Dendritic cell treated with granulocyte-macrophage colony-stimulating factor and Interleukin-4, amounts not matched to agents 40 ng/mL and 50 ng/mL, for 4 days (primary cell): ENCODE data around the gene SOX13.

Source experiments
- H3K27ac Mint-ChIP-seq: one replicate; pipeline ENCODE4 v1.8.0; 2022; ENCODE audit warnings: mild to moderate bottlenecking, mixed read lengths
- H3K27me3 Mint-ChIP-seq: one replicate; pipeline ENCODE4 v1.8.0; 2022; ENCODE audit warnings: mild to moderate bottlenecking, mixed read lengths
- H3K36me3 Mint-ChIP-seq: one replicate; pipeline ENCODE4 v1.8.0; 2022; ENCODE audit warnings: low read depth, mixed read lengths
- H3K4me1 Mint-ChIP-seq: one replicate; pipeline ENCODE4 v1.8.0; 2022; ENCODE audit warnings: low read depth, mixed read lengths
- H3K4me3 Mint-ChIP-seq: one replicate; pipeline ENCODE4 v1.8.0; 2022; ENCODE audit warnings: mild to moderate bottlenecking, moderate library complexity, mixed read lengths
- H3K9me3 Mint-ChIP-seq: one replicate; pipeline ENCODE4 v1.8.0; 2022; ENCODE audit warnings: mixed read lengths
- intact Hi-C: fragments of 100-400 bp; cut with micrococcal nuclease; formaldehyde crosslinking; loops from one replicate; pipeline ENCODE4 v1.15.0; 2022

The SOX13 gene

GRCh38 chr1:204147406-204148383, 74.8 kb downstream of the SOX13 start:
- Mint-ChIP-seq H3K4me3 (no peak overlapping the region), H3K27ac (no peak overlapping the region), H3K36me3 (no peaks in the 10 kb centered on the region), H3K27me3 (peaks cover 36% of the 10 kb centered on the region), H3K9me3 (no peaks in the 10 kb centered on the region), H3K4me1 (peaks cover 6% of the 10 kb centered on the region)
- intact Hi-C loops, result no loop called here

- H3K9me3 Mint-ChIP-seq, result no peaks in the 10 kb centered on the region
- H3K4me1 Mint-ChIP-seq, result peaks cover 10% of the 10 kb centered on the region
- intact Hi-C loops, result no loop called here
- H3K36me3 Mint-ChIP-seq, result no peaks in the 10 kb centered on the region
- no peak overlapping the region for H3K4me3 Mint-ChIP-seq
- no peak overlapping the region for H3K27ac Mint-ChIP-seq
- peaks cover 46% of the 10 kb centered on the region for H3K27me3 Mint-ChIP-seq
Observed at GRCh38 chr1:204149107-204149506, 76.2 kb downstream of the SOX13 start.

DNA sequence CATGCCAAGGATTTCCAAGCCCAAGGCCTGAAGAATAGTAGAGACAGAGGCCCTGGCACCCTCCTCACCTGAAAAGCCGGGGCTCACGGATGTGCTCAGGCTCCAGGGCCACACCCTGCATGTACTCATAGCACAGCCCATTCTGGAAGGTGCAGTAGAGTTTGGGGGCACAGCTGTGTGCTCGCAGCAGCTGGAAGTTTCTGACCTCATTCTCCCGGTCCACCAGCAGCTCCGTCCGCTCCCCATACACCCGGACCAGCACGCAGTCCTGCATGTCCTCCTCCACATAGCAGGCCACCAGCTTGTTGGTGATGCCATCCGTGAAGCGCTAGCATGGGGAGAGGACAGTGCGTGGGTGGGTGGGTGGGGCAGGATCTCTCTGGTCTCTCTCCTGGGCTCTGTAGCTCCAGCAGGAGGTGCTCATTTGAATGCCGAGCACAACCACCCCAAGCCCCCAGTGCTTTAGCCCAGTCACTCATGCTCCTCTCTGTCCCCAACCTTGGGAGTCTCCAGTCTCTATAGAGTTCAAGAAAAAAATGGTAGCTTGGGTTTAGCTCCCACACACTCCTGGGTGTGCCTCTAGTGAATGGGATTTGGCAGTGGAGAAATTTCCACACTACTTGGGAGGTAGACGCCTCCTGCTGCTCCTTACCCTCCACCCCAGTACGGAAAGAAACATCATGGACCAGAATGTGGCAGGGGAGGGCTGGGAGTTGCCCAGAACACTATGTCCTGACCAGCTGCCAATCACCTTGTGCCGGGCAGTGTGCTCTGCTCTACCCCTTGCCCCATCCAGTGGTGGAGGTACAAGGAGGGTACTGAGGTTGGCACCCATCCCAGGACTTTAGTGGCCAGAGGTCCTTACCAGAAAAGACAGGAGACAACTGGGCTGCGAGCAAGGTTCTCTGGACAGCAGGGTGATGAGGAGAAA, 77.0 kb downstream of the SOX13 start:
- Mint-ChIP-seq H3K9me3 (no peaks in the 10 kb centered on the region), H3K36me3 (no peaks in the 10 kb centered on the region), H3K4me3 (no peak overlapping the region), H3K27me3 (peaks cover 49% of the 10 kb centered on the region), H3K27ac (no peak overlapping the region), H3K4me1 (peaks cover 10% of the 10 kb centered on the region)
- intact Hi-C loops, result no loop called here

- H3K36me3 Mint-ChIP-seq, result no peaks in the 10 kb centered on the region
- peaks cover 52% of the 10 kb centered on the region for H3K27me3 Mint-ChIP-seq
- H3K9me3 Mint-ChIP-seq, result no peaks in the 10 kb centered on the region
- intact Hi-C loops, result no loop called here
- H3K4me1 Mint-ChIP-seq, result peaks cover 10% of the 10 kb centered on the region
- peak overlapping the region; percentile 57 for H3K4me3 Mint-ChIP-seq
- no peak overlapping the region for H3K27ac Mint-ChIP-seq
Observed at GRCh38 chr1:204150702-204151551, 78.0 kb downstream of the SOX13 start.

DNA sequence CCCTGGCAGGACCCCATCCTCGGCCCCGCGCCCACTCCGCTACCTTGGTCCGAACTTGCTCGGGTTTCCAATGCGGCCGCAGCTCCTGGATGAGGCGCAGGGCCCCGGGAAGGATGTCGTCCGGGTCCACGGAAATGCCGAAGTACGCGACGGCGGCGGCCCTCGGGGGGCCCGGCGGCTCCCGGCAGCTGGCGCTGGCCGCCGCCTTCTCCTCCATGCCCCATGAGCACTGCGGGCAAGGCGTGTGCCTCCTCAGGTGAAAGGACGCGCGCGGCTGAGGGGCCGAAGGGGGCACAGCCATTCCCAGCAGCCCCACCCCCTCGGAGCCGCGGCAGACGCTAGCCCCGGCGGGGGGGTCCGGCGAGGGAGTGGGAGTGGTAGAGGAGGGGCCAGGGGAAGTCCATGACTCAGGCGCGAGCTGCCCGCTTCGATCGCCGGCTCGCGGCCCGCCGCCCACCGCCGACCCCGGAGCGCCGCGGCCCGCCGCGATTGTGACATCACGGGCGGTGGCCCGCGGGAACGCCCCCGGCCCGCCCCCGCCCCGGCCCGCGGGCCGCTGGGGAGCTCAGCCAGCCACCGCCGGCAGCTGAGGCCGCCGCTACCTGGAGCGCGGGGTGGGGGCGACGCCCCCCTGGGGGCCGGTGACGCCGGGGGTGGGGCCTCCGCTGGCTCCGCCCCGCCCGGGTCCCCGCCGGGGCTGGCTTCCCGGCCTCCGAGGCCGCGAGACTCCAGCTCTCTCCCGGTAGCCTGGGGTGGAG, 78.8 kb downstream of the SOX13 start, which contains the start of gene ETNK2:
ETNK2 (minus strand) TSS at position 493 of the 758 bp plus-strand sequence; CDS start at position 301, 192 bp downstream.
- no peaks in the 10 kb centered on the region for H3K36me3 Mint-ChIP-seq
- intact Hi-C loops, result no loop called here
- peaks cover 53% of the 10 kb centered on the region for H3K27me3 Mint-ChIP-seq
- H3K4me1 Mint-ChIP-seq, result peaks cover 12% of the 10 kb centered on the region
- H3K4me3 Mint-ChIP-seq, result peak within 1 kb of the TSS; percentile 71
- H3K27ac Mint-ChIP-seq, result no peak within 1 kb of the TSS
- H3K9me3 Mint-ChIP-seq, result no peaks in the 10 kb centered on the region

- peaks cover 56% of the 10 kb centered on the region for H3K27me3 Mint-ChIP-seq
- peaks cover 19% of the 10 kb centered on the region for H3K4me1 Mint-ChIP-seq
- intact Hi-C loops, result no loop called here
- no peak overlapping the region for H3K27ac Mint-ChIP-seq
- no peaks in the 10 kb centered on the region for H3K36me3 Mint-ChIP-seq
- peak overlapping the region; percentile 71 for H3K4me3 Mint-ChIP-seq
- no peaks in the 10 kb centered on the region for H3K9me3 Mint-ChIP-seq
Observed at GRCh38 chr1:204152310-204153044, 79.6 kb downstream of the SOX13 start.

- no peaks in the 10 kb centered on the region for H3K9me3 Mint-ChIP-seq
- no peak overlapping the region for H3K4me3 Mint-ChIP-seq
- H3K27ac Mint-ChIP-seq, result no peak overlapping the region
- peaks cover 31% of the 10 kb centered on the region for H3K4me1 Mint-ChIP-seq
- intact Hi-C loops, result no loop called here
- H3K27me3 Mint-ChIP-seq, result peaks cover 57% of the 10 kb centered on the region
- H3K36me3 Mint-ChIP-seq, result no peaks in the 10 kb centered on the region
Observed at GRCh38 chr1:204153667-204154066, 80.8 kb downstream of the SOX13 start.

DNA sequence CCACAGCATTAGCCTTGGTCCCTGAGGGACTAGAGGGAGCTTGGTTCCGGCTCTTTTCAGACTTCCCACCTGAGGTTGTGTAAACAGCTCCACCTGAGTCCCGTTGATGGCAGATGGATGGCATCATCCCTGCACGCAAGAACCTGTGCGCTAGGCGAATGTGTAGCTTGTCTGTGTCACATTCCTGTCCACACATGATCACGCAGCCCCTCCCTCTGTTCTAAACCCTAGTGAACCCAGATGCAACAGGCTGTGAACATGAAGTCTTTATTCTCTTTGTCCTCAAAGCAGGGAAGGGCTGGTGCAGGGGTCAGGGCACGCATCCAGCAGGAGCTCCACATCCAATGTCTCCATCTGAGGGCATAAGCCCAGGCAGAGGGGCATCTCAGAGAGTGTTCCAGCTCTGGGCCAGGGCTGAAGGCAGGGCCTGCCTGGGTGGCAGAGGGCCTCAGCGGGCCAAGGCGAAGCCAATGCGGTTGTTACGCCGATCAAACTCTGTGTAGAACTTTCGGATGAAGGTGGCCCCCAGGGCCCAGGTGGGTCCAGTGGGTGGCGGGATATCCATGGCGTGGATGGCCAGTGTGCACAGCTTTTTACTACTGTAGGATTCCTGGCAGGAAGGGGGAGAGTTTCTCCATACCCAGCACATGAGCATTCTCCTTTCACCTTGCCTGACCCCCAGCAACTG, 81.8 kb downstream of the SOX13 start:
- peaks cover 33% of the 10 kb centered on the region for H3K4me1 Mint-ChIP-seq
- H3K9me3 Mint-ChIP-seq, result no peaks in the 10 kb centered on the region
- intact Hi-C loops, result no loop called here
- H3K27me3 Mint-ChIP-seq, result peaks cover 56% of the 10 kb centered on the region
- H3K36me3 Mint-ChIP-seq, result no peaks in the 10 kb centered on the region
- H3K4me3 Mint-ChIP-seq, result no peak overlapping the region
- no peak overlapping the region for H3K27ac Mint-ChIP-seq

GRCh38 chr1:204155881-204156280, 83.0 kb downstream of the SOX13 start:
- Mint-ChIP-seq H3K4me1 (peaks cover 33% of the 10 kb centered on the region), H3K27ac (no peak overlapping the region), H3K4me3 (no peak overlapping the region), H3K36me3 (no peaks in the 10 kb centered on the region), H3K9me3 (no peaks in the 10 kb centered on the region), H3K27me3 (peaks cover 46% of the 10 kb centered on the region)
- intact Hi-C loops, result no loop called here

DNA sequence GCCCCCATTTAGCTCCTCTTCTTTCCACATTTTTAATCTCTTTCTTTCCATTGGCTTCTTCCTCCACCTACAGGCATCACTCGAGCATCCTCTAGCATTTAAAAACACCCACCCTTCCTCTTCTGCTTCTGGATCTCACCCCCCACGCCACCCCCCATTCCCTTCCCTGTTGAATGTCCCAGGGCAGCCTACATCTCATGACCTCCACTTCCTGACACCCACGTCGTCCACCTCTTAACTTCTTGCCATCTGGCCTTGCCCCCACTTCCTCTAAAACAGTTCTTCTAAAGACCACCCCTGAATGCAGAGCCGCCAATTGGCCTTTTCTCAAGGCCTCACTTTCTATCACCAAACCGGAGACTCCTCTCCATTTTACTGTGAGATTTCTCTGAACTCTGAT, 85.0 kb downstream of the SOX13 start:
- Mint-ChIP-seq H3K27ac (no peak overlapping the region), H3K4me3 (no peak overlapping the region)

GRCh38 chr1:204161609-204162493, 88.9 kb downstream of the SOX13 start:
- H3K27me3 Mint-ChIP-seq, result peaks cover 17% of the 10 kb centered on the region
- no peak overlapping the region for H3K27ac Mint-ChIP-seq
- no peaks in the 10 kb centered on the region for H3K9me3 Mint-ChIP-seq
- H3K4me1 Mint-ChIP-seq, result peaks cover 21% of the 10 kb centered on the region
- intact Hi-C loops, result loop anchor here (1.0 kb wide), 3 partner anchors 45 to 236 kb away; no protein-coding TSS in a partner anchor
- H3K36me3 Mint-ChIP-seq, result no peaks in the 10 kb centered on the region
- no peak overlapping the region for H3K4me3 Mint-ChIP-seq

More for the DNA sequence above, 85.0 kb downstream of the SOX13 start:
- intact Hi-C loops, result no loop called here
- Mint-ChIP-seq H3K9me3 (no peaks in the 10 kb centered on the region), H3K36me3 (no peaks in the 10 kb centered on the region), H3K27me3 (peaks cover 38% of the 10 kb centered on the region), H3K4me1 (peaks cover 25% of the 10 kb centered on the region)
